Myocyte (in vitro differentiated cells): Measurements from ENCODE around the gene MKX. TPM values are rescaled to one million over a fixed set of nuclear protein-coding genes. Genes with fewer than 3 reads are reported as not detected.

Source experiments
- DNase-seq: peaks from one replicate; pipeline ENCODE4 v3.0.0-alpha.2; 2012; ENCODE audit warnings: low read depth
- total RNA-seq: library from RNA; depleted of rRNA; stranded (reverse); fragments of >200 nt; gene quantifications from 2 replicates; pipeline ENCODE4 v1.2.3, GENCODE V29; 2014

Gene MKX
- total RNA-seq, 1 donor from 2014 or later: 0.35 TPM

DNA sequence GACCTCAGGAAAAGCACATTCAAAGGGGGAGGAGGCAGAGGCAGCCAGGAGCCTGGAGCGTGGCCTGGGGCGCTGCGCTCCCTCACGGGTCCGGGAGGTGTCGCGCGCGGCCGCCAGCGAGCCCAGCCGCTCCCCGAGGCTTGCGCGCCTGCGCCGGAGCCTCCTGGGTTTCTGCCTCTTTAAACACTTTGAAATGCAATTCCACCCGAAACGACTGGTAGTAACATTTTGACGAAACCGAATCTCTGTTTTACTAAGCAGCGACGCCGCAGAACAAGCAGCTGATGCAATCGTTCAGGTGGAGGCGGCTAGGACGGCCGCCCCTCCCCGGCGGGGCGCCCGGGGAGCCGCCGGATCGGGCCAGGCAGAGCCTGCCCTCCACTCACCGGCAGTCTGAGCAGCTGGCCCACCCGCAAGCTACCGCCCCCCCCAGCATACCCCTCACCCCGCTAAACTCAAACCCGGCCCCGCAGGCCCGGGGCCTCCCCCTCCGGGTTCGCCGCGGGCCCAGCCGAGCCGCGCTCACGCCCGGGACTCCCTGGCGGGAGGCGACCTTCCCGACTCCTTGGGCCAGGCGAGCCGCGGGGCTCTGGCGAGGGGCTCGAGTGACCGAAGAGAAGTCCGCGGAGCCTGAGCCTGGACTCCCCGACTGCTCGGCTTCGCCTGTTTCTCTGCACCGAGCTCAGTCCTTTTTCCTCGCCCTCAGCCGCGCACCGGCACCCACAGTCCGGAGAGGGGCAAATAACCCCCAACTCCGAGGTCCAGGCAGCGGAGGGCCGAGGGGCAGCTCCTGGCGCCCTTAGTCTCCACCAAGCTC is 3.2 kb downstream of the MKX start:
- DNase-seq: peak; percentile 85

- DNase-seq: no peak
Measured at GRCh38 chr10:27741173-27742091, 4.2 kb downstream of the MKX start.

- no peak for DNase-seq
Measured at GRCh38 chr10:27736396-27736795, 9.2 kb downstream of the MKX start.

DNA sequence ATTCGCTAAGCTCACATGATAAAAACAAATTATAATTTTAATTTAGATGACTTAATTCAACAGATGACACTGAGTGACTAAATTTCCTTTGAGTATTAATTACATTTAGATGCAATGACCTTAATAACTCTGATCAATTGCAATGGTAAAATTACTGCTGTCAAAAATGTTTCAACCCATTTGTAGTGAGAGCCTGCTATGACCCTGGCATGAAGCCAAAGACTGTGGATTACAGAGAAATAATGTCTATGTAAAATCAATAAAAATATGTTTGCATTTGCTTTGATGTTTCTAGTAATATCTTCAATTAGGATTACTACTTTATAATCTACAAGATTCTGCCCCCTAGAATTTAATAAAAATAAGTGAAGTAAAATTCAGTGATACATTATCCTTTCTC is 15.6 kb downstream of the MKX start:
- DNase-seq: no peak

DNA sequence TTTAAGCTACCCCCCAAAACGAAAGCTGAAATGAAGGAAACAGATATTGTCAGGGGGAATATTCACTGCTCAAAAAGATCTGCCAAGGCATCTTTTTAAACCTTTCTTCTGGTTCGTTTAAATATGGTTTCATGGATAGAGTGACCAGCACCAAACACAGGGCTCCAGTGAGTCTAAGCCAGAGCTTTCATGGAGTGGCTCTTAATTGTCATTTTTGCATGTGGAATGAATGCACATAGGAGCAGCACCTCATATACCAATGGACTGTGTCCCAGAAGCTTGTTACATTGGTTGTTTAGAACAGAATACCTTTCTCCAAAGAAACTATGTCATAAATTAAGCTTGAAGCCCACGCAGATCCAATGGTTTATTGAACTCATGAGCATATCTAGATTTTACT is 17.3 kb downstream of the MKX start:
- DNase-seq: no peak

DNA sequence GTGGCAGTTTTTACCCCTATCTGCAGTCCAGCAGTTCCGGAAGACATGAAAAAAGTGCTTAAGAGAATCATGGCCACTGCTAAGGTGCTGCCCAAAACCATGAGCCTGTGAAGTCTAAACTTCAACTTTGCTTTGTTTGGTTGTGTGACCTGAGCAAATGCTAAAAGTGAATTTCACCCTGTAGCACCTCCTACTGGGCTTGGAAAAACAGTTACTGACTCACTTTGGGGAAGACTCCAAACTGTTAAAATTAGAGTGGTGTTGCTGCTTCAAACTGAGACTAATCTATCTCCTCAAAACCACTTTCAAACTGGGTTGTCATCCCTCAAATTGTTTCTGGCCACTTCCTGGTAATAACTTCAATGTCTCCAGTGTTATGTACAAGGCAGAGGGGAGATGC is 21.3 kb downstream of the MKX start:
- DNase-seq: peak; percentile 29

GRCh38 chr10:27723436-27723835 is 22.2 kb downstream of the MKX start:
- peak; percentile 55 for DNase-seq

- no peak for DNase-seq
Measured at GRCh38 chr10:27720529-27720928, 25.1 kb downstream of the MKX start.

DNA sequence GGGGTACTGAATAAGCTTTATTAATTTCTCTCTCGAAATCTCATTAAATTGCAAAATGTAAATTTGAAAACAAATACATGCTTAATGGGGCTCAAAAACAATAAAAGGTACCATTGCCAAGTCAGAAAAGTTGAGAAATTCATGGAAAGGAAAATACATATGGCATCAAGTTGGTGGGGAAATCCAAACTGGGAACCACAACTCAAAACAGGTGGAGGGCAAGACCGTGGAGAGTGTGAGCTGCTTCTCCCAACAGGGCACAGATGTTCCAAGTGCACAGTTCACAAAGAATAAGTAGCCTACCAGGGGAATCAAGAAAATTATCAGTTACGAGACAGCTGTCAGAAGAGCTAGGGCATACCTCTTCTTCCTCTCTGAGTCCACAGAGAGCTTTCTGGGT is 26.6 kb downstream of the MKX start:
- peak; percentile 41 for DNase-seq

DNA sequence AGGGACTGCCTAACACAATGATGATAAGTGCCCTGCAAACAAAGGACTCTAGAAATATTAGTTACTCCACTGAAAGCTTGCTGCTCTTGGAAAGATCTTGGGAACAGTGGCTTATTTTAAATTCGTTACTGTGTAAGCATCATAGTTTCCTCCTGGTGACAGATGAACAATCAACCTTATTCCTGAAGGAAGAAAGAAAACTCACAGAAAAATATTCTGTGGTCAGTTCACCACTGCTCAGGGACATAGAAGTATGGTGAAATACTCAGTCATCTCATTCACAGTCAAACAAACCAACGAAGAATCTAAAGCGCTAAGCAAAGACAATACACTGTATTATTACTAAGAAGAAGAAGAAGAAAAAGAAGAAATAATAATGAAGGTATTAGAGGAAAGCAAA is 27.8 kb downstream of the MKX start:
- DNase-seq: no peak

DNA sequence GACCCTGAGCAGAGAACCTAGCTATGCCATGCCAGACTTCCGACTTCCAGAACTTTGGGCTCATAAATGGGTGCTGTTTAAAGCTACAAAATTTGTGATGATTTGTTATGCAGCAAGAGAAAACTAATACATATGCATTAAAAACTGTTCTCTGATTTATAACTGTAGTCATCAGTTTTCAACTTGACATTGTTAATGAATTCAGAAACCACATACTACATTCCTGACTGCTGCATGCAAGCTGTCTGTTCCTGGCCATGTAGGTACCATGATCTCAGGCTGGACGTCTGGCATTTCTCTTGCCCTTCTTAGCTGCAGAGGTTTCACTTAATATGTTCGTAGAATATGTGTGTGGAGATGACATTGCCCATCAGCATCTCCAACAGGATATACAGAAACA is 28.4 kb downstream of the MKX start:
- no peak for DNase-seq

DNA sequence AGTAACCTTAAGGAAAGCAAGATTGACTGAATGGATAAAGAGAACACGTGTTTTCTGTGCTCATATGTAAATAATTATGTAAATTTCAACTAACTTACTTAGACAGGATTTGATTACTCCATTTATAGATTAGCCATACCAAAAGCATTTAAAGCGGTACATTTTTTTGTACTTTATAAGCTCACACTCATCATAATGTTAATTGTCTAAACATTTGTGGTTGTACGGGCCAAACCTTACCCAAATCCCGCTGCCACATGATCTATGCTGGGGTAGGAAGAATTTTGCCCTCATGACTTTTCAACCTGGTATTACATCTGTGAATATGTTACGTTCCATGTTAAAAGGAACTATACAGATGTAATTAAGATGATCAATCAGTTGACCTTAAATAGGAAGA is 29.1 kb downstream of the MKX start:
- no peak for DNase-seq

GRCh38 chr10:27715505-27715904 is 30.1 kb downstream of the MKX start:
- DNase-seq: peak; percentile 18

DNA sequence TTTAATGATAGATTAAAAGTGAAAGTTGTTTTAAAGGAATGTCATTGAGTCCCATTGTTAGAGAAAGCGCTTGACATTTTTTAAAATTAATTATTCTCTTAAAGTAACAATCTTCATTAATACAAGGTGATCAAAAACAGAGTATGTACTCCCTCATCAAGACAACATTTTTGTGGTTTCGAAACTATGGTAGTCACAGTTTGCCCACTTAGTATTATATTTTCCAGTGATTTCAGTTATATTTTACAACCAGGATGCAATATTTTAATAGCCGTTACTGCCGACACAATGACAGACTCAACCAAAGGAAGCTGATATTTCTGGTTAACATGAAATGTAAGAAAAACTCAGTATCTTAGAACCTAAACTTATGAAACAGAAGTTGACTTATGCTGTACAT is 31.3 kb downstream of the MKX start:
- no peak for DNase-seq

DNA sequence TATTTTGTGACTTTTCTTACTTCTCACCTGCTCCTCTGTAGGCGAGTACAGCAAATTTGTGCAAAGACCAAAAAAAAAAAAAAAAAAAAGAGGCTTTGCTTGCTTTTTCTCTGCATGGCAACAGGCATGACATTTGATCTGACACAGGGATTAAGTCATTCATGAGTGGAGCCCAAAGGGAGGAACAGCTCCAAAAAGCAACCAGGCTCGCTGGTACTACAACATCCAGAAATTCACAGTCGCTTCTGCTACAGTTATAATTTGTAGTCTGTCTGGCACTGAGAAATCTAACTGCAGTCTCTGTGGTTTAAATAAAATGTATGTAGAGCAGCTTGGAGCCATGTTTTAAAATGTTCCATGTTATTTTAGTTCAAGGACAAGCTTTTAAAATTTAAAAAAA is 31.7 kb downstream of the MKX start:
- peak; percentile 82 for DNase-seq

DNA sequence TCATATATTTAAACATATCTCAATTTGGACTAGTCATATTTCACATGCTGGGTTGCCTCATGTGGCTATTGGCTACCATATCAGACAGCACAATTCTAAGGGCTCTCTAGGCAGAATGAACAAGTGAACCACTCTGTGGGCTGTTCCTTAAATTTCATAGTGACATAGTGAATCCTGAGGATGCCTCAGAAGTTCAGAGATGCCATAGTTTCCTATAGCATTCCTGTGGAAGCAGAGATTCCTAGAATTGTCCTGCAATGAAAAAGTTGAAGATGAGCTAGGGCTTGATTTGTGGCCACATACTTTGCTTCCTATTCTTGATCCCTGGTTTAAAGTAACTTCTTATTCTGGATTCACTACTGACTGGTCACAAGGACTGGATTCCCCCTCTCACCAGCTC is 35.6 kb downstream of the MKX start:
- DNase-seq: no peak

- DNase-seq: no peak
Measured at GRCh38 chr10:27709304-27709703, 36.3 kb downstream of the MKX start.

GRCh38 chr10:27701938-27702537 is 43.6 kb downstream of the MKX start:
- no peak for DNase-seq

DNA sequence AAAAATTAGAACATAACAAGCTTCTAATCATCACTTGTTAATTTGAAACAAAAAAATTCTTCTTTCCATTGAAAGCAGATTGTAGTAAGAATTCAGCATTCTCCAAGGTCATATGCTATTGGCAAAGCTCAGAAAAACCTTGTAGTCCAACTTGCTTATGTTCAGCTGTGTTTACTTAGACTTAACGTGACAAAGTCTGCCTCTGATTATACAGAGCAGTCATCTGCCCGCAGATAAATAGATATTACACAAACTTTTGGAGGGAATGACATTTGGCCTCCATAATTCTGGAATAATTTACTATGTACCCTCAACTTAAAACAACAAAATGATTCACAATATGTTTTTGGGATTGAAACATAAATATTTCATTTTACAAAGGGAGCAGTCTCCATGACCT is 45.8 kb downstream of the MKX start:
- DNase-seq: no peak

GRCh38 chr10:27698961-27699360 is 46.7 kb downstream of the MKX start:
- DNase-seq: no peak

DNA sequence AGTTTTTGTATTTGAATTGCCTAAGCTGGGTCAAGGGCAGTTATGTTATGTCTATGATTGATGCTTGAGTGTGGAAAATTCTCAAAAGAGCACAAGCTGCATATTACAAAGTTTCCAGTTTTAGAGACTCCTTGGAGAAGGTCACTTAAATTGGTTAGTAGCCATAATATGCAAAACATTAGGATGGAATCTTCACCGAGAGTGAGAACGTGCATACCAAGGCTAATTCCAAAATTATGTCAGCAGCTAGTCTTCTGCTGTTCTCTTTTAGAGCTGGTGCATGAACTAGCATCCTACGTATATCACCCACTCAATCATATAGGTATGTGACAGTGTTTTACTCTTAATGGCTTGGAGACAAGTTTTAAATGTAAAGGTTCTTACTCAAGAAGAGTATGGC is 49.2 kb downstream of the MKX start:
- DNase-seq: no peak

- no peak for DNase-seq
Measured at GRCh38 chr10:27695706-27696105, 49.9 kb downstream of the MKX start.
